Activated CD4-positive, alpha-beta T cell treated with anti-CD3 and anti-CD28 coated beads, Interleukin-2, amount 50 U/mL, for 1 hour (primary cell): ENCODE measurements around the gene PPP1R9B.
A peak's percentile ranks its signal among the peaks of the same experiment; 100 is the strongest.

Experiments
- DNase-seq: peaks from one replicate; pipeline ENCODE4 v3.0.0-alpha.2; 2020

The PPP1R9B gene

DNA sequence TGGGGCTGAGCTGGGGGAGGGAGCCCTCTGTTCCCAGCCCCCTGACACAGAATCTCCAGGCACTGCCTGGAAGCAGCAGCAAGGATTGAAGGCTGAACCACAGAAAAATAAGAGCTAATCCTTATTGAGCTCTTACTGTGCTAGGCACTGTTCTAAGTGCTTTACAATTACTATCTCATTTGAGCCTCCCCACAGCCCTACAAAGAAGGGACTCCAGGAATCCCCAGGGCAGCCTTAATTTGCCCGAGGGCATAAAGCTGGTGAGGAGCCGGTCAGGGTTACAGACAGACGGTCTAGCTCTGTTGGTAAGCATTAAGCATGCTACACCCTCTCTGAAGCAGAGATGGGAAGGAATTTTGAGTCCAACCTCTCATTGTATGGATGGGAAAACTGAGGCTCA is 27.5 kb downstream of the PPP1R9B start:
- no peak for DNase-seq

- no peak for DNase-seq
Measured at GRCh38 chr17:50120475-50121253, 29.8 kb downstream of the PPP1R9B start.

- DNase-seq, result no peak
Measured at GRCh38 chr17:50118828-50119218, 31.7 kb downstream of the PPP1R9B start.

- no peak for DNase-seq
Measured at GRCh38 chr17:50118076-50118827, 32.2 kb downstream of the PPP1R9B start.

DNA sequence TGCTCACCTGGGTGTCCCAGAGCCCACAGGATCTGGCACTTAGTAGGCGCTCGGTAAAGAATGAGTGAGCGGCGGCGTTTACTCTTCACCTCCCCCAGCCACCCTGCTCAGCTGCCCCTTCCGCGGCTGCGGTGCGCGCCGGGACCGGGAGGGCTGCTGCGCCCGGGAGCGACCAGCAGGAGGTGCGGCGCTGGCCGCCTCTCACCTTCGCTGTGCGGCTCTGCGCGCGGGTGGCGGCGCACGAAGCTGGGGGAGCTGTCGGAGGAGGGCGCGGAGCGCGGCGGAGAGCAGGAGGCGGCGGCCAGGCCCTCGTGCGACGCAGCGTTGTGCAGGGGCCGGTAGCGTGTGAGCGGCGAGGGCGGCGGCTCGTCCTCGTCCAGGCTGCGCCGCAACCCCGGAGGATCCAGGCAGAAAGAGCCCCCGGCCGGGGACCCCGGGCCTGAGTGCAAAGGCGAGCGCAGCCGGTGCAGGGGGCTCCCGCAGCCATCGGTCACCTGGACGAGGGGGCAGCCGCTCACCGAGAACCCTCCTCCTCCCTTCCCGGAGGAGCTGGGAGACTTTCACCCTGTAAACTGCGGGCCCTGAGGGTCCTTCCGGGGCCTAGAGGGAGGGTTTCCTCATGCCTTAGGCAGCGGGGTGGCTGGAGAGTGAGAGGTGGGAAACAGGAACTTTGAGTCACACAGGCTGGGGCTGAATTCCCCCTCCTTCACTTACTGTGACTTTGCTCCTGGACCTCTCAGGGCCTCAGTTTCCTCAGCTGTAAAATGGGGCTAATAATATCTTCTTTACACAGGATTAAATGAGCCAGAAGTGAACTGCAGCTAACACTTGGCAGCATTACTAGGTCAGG is 33.0 kb downstream of the PPP1R9B start:
- peak; percentile 63 for DNase-seq

DNA sequence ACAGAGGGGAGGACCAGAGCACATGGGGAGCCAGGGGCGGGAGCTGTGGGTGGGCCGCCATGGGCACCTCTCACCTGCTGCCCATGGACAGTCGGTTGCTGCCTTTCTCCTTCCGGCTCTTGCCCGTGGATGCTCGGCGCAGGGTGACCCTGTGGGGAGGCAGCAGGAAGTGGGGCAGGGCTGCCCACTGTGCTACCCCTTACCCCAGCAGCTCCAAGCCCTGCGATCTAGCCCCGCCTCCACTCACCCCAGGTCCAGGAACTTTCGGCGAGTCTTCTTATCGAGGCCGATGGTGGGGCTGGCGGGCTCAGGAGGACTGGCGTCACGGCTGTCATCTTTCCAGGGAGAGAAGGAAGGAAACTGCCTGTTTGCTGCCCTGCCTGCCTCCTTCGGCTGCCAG is 34.7 kb downstream of the PPP1R9B start:
- no peak for DNase-seq

DNA sequence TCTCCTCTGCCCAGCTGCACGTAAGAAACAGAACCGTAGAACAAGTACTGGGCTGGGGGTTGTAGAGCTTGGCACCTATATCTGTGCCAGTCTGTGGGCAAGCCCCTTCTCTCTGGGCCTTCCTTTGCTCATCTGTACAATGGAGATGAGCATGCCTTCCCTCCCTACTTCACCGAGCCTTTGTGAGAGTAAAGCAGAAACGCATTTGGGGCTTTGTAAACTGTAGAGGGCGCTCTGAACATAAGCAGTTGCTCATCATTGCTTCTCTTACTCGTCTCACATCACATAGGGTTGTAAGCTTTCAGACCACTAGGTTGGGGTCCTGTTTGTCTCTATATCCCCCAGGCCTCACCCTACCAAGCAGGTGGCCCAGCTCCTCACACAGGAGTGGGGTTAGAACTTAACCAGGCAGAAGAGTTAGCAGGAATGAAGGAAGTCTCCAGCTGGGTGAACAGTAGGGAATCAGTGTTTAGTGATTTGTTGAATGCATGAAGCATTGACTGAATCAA is 35.6 kb downstream of the PPP1R9B start:
- DNase-seq, result peak; percentile 24

- no peak for DNase-seq
Measured at GRCh38 chr17:50114401-50114800, 36.1 kb downstream of the PPP1R9B start.

DNA sequence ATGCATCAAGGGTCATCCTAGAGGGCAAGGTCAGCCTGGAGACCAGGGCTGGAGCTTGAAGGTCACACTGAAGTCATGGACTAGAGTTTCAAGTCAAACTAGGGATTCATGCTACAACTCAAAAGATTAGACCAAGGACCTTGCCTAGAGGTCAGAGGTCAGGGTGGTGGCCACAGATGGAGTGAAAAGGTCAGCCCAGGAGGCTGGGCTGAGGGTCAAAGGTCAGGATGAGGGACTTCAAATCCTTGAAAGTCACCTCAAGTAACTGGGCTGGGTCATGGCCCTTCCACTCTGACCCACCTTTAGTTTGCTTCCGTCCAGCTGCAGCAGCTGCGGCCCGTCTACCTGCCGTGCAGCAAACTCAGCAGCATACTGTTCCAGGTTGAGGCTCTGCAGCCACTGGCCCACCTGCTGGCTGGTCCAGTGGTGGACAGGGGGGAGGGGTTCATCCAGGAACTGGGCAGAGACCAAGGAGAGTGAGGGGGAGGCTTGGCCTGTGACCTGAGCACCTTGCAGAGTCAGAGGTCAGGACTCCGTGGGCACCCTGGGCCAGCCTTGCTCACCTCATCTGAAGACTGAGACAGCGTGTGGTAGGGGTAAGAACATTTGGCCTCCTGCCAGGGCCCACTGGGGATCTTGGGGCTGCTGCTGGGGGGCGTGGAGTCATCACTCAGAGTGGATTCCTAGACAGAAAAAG is 36.7 kb downstream of the PPP1R9B start:
- no peak for DNase-seq

GRCh38 chr17:50112694-50113093 is 37.8 kb downstream of the PPP1R9B start:
- no peak for DNase-seq

DNA sequence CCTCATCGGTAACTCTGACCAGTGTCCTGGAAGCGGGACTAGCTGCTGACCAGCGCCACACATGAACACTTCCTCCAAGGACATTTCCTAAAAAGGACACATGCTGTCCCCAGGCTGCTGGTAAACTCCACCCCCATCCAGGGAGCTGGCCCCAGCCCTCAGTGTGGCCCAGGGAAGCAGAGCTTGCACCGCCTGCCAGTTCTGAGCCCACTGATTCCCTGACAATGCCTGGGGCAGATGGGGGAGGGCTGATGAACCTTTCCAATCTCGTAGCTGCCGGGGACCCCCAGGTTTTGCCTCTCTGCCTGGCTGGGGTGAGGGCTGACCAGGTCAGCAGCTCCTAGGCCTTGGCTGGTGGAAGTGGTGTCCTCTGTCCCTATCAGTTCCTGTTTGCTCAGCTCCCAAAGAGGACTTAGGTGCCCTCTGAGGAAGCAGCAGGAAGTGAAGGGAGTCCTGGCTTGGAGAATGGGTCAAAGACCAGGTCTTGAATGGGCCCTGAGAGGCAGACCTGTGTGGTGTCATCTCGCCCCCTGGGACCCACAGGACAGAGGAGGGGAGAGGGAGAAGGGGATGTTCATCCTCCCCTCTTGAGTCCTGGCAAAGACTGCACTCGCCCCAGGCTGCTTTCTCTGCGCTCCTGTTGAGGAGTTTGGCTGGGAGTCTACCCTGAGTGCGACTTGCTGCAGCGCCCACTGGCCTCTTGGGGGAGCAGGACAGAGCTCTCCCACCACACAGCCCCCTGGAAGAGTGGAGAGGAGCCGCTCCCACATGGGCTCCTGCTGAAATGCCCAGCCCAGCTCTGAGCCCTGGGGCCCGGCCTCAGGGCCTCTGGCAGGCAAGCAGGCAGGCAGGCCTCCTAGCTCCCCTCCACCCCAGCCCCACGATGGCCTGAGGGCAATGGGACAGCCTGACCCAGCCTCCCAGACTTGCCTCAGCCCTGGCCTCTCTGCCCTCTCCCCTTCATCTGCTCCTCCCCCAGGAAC is 38.5 kb downstream of the PPP1R9B start:
- no peak for DNase-seq

- no peak for DNase-seq
Measured at GRCh38 chr17:50110591-50111349, 39.7 kb downstream of the PPP1R9B start.

- no peak for DNase-seq
Measured at GRCh38 chr17:50109785-50110184, 40.7 kb downstream of the PPP1R9B start.

- no peak for DNase-seq
Measured at GRCh38 chr17:50109207-50109606, 41.3 kb downstream of the PPP1R9B start.

DNA sequence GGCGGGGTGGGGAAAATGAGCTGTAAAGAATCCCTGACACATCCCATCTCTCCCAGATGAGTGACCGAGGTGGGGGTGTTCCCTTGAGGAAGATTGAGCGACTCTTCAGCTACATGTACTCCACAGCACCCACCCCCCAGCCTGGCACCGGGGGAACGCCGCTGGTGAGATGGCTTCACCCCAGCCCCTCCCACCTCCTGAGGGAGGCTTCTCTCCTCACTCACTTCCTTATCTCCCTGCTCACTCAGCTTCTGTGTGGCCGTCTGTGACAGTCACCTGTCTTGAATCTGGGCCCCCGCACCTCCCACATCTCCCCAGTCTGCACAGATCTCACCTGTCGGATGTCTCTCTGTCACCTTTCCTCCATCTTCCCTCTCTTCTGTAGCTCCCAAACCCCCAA is 41.9 kb downstream of the PPP1R9B start:
- DNase-seq, result no peak

DNA sequence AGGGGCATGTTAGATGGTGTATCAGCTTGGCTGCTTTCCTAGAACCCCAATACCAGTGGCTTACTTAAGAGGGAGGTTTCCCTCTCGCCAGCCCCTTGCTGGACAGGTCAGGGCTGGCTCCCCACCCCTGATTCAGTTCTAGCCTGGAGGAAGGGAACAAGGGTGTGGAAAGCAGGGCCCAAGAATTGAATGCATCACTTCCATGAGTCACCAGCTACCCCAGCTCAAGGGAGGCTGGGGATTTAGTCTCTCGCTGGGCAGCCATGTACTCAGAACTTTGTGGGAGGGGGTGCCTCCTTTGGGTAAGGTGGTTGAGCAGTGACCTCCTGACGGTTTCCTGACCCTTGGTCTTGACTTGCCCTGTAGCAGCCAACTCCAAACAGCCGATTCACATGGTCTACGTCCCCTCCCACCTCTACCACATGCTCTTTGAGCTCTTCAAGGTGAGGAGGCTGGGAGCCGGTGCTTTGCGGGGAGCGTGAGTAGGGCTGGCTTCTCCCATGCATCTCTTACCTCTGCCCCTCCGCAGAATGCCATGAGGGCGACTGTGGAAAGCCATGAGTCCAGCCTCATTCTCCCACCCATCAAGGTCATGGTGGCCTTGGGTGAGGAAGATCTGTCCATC is 42.6 kb downstream of the PPP1R9B start:
- no peak for DNase-seq

- DNase-seq, result no peak
Measured at GRCh38 chr17:50106393-50107131, 43.9 kb downstream of the PPP1R9B start.

DNA sequence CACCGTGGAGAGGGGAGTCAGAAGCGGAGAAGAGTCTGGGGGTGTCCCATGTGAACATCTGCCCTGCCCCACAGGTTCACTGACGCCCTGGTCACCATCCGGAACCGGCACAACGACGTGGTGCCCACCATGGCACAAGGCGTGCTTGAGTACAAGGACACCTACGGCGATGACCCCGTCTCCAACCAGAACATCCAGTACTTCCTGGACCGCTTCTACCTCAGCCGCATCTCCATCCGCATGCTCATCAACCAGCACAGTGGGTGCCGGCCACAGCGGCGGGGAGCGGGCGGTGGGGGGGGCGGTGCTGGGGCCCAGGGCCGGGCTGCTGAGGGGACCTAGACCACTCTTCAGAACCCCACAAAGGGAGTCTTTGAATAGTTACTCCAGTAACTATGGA is 44.7 kb downstream of the PPP1R9B start:
- no peak for DNase-seq

DNA sequence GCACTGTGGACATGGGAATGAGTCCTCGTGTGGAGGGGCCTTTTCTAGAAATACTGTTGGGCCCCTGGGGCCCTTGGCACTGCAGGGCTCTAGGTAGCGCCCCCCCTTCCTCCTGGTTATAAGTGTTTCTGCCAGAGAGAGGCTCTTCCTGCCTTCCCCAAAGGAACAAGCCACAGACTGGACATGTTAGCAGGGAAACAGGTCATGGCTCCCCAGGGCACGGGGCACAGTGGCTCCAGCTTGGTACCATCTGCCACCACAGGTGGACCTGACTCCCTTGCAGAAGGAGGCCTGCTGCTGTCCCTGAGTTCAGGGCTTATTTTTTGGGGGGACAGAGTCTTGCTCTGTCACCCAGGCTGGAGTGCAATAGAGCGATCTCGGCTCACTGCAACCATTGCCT is 46.5 kb downstream of the PPP1R9B start:
- DNase-seq, result no peak
